ENCODE data around the gene THUMPD3.
A peak's percentile ranks its signal among the peaks of the same experiment; 100 is the strongest.

THUMPD3 gene, protein sequence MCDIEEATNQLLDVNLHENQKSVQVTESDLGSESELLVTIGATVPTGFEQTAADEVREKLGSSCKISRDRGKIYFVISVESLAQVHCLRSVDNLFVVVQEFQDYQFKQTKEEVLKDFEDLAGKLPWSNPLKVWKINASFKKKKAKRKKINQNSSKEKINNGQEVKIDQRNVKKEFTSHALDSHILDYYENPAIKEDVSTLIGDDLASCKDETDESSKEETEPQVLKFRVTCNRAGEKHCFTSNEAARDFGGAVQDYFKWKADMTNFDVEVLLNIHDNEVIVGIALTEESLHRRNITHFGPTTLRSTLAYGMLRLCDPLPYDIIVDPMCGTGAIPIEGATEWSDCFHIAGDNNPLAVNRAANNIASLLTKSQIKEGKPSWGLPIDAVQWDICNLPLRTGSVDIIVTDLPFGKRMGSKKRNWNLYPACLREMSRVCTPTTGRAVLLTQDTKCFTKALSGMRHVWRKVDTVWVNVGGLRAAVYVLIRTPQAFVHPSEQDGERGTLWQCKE

DNA sequence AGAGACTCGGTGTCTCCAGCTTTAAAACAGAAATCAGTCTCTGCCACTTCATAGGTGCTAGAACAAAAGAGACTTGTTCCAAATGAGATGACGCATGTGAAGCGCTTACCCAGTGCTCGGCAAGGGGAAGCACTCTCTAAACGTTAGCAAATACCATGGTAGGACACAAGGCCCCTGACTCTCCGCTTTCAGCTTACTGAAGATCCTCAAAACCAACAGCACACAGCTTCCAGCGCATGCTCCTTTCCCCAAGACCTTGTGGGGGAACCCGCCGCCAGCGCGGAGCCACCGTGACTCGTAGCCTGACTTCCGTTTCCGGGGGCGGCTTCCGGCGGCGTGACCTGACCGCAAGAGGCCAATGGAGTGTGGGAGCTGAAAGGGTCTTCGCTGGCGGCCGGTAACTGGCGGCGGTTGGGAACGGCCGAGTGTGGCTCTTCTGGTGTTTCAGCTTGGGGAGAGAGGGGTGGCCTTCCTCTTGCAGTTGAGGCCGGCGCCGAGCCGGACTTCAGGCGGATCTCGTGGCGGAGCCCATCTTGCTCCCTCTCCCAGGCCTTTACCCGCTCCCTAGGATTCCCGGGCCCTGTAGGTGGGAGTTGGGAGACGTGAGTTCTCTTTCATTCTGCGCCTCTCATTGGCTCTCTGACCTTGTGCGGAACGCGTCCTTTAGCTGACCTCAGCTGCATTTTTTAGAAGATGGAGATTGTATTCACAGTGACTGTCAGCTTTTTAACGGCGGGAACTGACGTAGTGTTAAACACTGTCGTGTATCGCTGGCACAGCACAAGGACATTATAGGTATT lies at the start of gene THUMPD3:
THUMPD3 (plus strand) TSS at position 324 of the 800 bp plus-strand sequence. CDS start 2,015 bp downstream, outside the sequence.
- DNase-seq (ENCODE audit: low spot score), result peak; percentile 73

GRCh38 chr3:9314796-9315195 lies 48.1 kb upstream of the THUMPD3 start:
- DNase-seq (ENCODE audit: low spot score), result no peak

GRCh38 chr3:9316881-9317361 lies 45.9 kb upstream of the THUMPD3 start:
- DNase-seq (ENCODE audit: low spot score), result peak; percentile 64

GRCh38 chr3:9322780-9323179 lies 40.1 kb upstream of the THUMPD3 start:
- no peak for DNase-seq (ENCODE audit: low spot score)

GRCh38 chr3:9324944-9325343 lies 37.9 kb upstream of the THUMPD3 start:
- no peak for DNase-seq (ENCODE audit: low spot score)

DNA sequence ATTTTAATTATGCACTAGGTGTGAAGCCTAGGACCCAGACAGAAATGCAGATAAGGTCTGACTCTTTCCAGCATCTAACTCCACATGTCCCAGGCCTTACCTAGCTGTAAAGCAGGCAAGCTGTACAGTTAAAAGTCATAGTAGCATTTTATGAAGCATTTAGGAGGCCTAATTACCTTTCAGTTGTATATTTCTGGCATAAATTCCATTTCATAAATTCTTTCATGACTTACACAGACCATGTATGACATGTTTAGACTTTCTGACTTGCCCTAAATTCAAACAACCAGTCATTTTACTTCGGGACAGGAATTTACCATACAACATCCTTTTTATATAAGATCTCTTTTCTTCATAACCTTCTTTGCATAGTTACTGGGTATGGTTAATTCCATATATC lies 35.3 kb upstream of the THUMPD3 start:
- no peak for DNase-seq (ENCODE audit: low spot score)

DNA sequence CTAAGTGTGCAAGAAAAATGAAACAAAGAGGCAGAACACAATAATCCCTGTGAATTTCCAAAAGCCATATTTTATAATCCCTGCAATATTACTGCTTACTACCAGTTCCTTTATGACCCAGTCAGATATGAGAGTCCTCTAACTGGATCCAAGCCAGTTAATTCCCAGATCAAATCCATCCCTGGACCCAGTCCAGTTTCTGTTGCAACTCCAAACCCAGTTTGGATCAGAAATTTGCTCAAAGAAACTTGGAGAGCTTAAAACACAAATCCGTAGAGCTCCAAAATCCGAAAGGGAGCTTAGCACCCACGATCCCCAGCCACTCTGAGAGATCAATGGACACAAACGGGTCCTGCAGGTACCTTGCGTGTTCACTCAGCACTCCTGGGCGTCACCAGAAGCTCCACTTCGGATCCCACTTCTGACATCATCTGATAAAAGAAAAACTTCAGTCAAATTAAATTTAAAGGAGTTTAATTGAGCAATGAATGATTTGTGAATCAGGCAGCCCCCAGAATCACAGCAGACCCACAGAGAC lies 32.6 kb upstream of the THUMPD3 start:
- DNase-seq (ENCODE audit: low spot score), result no peak

GRCh38 chr3:9331171-9331570 lies 31.7 kb upstream of the THUMPD3 start:
- DNase-seq (ENCODE audit: low spot score), result no peak

- no peak for DNase-seq (ENCODE audit: low spot score)
Observed at GRCh38 chr3:9332250-9333030, 30.4 kb upstream of the THUMPD3 start.

- DNase-seq (ENCODE audit: low spot score), result no peak
Observed at GRCh38 chr3:9339761-9340471, 22.9 kb upstream of the THUMPD3 start.

- DNase-seq (ENCODE audit: low spot score), result peak; percentile 54
Observed at GRCh38 chr3:9340472-9340902, 22.4 kb upstream of the THUMPD3 start.

DNA sequence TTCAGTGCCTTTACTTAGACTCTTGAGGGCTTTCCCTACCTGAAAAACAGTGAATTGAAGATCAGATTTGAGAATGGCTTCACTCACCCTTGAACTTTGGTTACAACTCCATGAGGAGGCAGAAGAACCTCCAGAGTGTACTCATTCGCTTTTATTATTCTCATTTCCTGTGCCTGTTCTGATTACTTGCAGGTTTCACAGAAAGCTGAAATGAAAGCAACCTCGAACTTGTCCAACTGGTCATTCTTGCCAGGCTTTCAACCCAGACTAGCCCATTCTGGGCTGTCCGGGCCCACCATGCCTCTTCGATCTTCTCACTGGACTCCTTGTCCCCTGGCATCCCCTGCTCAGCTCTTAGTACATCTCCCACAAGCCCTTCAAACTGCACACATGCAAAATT lies 20.2 kb upstream of the THUMPD3 start:
- no peak for DNase-seq (ENCODE audit: low spot score)

GRCh38 chr3:9343115-9343514 lies 19.7 kb upstream of the THUMPD3 start:
- no peak for DNase-seq (ENCODE audit: low spot score)

GRCh38 chr3:9345041-9345440 lies 17.8 kb upstream of the THUMPD3 start:
- no peak for DNase-seq (ENCODE audit: low spot score)

- no peak for DNase-seq (ENCODE audit: low spot score)
Observed at GRCh38 chr3:9346141-9346540, 16.7 kb upstream of the THUMPD3 start.

DNA sequence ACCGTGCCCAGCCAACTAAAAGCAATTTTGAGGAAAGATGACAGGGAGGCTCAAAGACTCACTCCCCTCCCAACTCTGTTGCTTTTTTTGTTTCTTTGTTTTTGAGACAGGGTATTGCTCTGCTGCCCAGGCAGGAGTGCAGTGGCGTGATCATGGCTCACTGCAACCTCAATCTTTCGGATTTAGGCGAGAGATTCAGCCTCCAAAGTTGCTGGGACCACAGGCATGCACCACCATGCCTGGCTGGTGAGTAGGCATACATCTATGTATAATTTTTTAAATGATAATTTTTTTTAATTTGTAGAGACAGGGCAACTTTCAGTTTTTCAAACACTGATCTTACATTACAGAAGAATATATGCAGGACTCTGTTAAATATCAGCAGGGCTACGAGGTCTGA lies 15.8 kb upstream of the THUMPD3 start:
- no peak for DNase-seq (ENCODE audit: low spot score)

GRCh38 chr3:9347887-9348286 lies 15.0 kb upstream of the THUMPD3 start:
- no peak for DNase-seq (ENCODE audit: low spot score)

GRCh38 chr3:9349321-9350117 lies 13.3 kb upstream of the THUMPD3 start:
- DNase-seq (ENCODE audit: low spot score), result peak; percentile 25

- no peak for DNase-seq (ENCODE audit: low spot score)
Observed at GRCh38 chr3:9351709-9352126, 11.1 kb upstream of the THUMPD3 start.

Measured in COLO829 (cell line).